Thymus (tissue), 11 donors: ENCODE measurements around the gene PPFIA3. TPM values are rescaled to one million over a fixed set of nuclear protein-coding genes. Genes with fewer than 3 reads are reported as not detected.

Experiments used
- DNase-seq, 9 donors: peaks; one replicate each; pipeline ENCODE4 v3.0.0-alpha.2; 2013; ENCODE audit warnings: low spot score in 9 of 9, low read depth in 6 of 9, missing footprints in 1 of 9
- H3K27ac ChIP-seq, 2 donors: one replicate each; pipeline ENCODE4 v1.5.1; 2013; ENCODE audit warnings: control low read depth in 1 of 2, low read depth in 1 of 2, low read length in 1 of 2, mild to moderate bottlenecking in 1 of 2, moderate library complexity in 1 of 2
- H3K27me3 ChIP-seq, 2 donors: one replicate each; pipeline ENCODE4 v1.5.1; 2013; ENCODE audit warnings: low read length in 1 of 2; ENCODE audit not compliant: control insufficient read depth in 2 of 2, insufficient read depth in 1 of 2
- H3K36me3 ChIP-seq, 2 donors: one replicate each; pipeline ENCODE4 v1.5.1; 2013; ENCODE audit warnings: low read length in 1 of 2, mild to moderate bottlenecking in 1 of 2, moderate library complexity in 1 of 2; ENCODE audit not compliant: control insufficient read depth in 2 of 2, insufficient read depth in 2 of 2
- H3K4me1 ChIP-seq, 2 donors: one replicate each; pipeline ENCODE4 v1.5.1; 2013; ENCODE audit warnings: low read length in 2 of 2; ENCODE audit not compliant: control insufficient read depth in 2 of 2, insufficient read depth in 2 of 2
- H3K4me3 ChIP-seq, 2 donors: one replicate each; pipeline ENCODE4 v1.5.1; 2013; ENCODE audit warnings: low read length in 2 of 2, control low read depth in 1 of 2, mild to moderate bottlenecking in 1 of 2
- H3K9me3 ChIP-seq, 2 donors: one replicate each; pipeline ENCODE4 v1.5.1; 2013; ENCODE audit warnings: low read length in 1 of 2, mild to moderate bottlenecking in 1 of 2; ENCODE audit not compliant: control insufficient read depth in 2 of 2, insufficient read depth in 1 of 2
- WGBS: extraction: QIAGEN DNeasy Blood & Tissue Kit; methylation state at CpG from one replicate; pipeline ENCODE4 v1.1.7; 2013; 5-methylcytosine and 5-hydroxymethylcytosine counted together
- polyA plus RNA-seq: library from polyadenylated mRNA; stranded (reverse); fragments of 200-250 nt; gene quantifications from one replicate; pipeline ENCODE4 v1.2.3, GENCODE V29; 2013
- total RNA-seq: library from RNA; stranded (reverse); fragments of 120-200 nt; gene quantifications from one replicate; pipeline ENCODE4 v1.2.4, GENCODE V29; 2013
- donor health status: healthy.

Gene PPFIA3
- total and polyA plus RNA-seq, 2 donors, result 7.0 to 14.1 TPM

DNA sequence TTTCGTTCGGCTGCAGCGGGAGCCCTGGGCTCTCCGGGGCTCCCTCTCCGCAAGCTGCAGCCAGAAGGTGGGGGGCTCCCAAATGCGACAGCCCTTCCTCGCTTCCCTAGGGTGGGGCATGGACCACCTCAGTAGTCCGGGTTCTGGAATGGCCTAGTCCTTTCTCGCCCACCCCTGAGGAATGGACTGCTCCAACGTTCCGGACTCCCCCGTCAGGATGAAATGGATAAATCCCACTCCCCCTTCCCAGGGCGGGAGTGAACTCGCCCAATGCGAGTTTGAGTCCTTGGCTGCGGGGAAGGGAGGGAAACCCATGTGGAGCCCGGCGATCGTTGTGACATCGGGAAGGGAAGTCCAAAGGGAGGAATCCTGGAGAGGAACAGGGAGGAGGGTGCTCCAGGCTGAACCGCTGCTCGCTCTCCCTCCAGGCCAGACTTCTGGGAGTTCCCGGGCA lies 30.3 kb downstream of the PPFIA3 start:
- H3K4me1 ChIP-seq, result peaks cover 2 to 27% of the 10 kb centered on the region in 2 donors
- H3K27ac ChIP-seq, result peak overlapping the region; percentile 6 to 58
- H3K4me3 ChIP-seq, result peak overlapping the region; percentile 23 to 40
- 2% methylated on average over 23 of the region's 23 CpGs for WGBS
- DNase-seq, result no peak
- H3K27me3 ChIP-seq, result peaks cover 43 to 95% of the 10 kb centered on the region in 2 donors
- no peaks in the 10 kb centered on the region for H3K36me3 ChIP-seq
- peaks cover 4 to 13% of the 10 kb centered on the region in 2 donors for H3K9me3 ChIP-seq

DNA sequence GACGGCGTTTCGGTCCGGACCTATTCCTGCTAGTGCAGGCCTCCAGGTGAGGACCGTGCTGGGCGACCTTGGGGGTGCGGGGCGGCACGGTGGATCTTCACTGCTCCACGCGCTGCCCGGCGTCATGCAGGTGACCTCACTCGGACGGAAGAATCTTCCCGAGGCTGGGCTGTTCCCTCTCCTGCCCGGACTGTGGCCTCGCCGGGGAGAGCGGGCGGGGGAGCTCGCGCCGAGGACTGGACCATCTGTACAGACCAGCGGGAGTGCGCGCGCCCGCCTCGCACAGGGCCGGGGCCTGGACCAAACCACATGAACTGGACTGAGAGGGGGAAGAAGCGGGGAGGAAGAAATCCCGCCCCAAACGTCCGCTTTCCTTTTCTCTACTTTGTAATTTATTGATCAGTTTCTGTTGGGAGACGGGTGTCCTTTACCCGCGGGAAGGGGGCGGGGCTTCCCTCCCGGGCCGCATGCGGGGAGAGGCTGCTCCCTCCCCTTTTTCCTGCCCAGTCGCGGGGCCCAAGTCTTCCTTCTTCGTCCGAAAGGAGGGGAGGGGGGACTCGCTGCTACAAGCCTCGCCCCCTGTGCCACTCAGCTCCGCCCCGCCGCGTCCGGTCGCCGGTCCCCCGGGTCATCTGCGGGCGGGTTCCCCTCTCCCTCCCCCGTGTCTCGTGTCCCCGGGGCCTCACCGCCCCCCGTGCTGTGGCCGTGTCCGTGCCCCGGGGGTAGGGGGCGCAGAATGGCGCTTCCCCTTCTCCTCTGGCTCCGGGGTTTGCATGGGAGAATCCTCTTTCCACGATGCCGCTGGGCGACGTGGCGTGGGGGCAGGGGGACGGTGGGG lies 31.0 kb downstream of the PPFIA3 start:
- WGBS, result 1% methylated on average over 75 of the region's 75 CpGs
- no peak for DNase-seq
- Histone ChIP-seq H3K4me3 (peak overlapping the region; percentile 23 to 40), H3K27ac (peak overlapping the region in 1 of 2 donors; percentile 31), H3K4me1 (peaks cover 2 to 27% of the 10 kb centered on the region in 2 donors), H3K36me3 (no peaks in the 10 kb centered on the region), H3K9me3 (peaks cover 4 to 13% of the 10 kb centered on the region in 2 donors), H3K27me3 (peaks cover 43 to 98% of the 10 kb centered on the region in 2 donors)

GRCh38 chr19:49150944-49151243 lies 31.6 kb downstream of the PPFIA3 start:
- Histone ChIP-seq H3K27me3 (peaks cover 46 to 99% of the 10 kb centered on the region in 2 donors), H3K9me3 (peaks cover 4 to 13% of the 10 kb centered on the region in 2 donors), H3K4me1 (peaks cover 2 to 23% of the 10 kb centered on the region in 2 donors), H3K36me3 (no peaks in the 10 kb centered on the region), H3K27ac (no peak overlapping the region), H3K4me3 (peak overlapping the region; percentile 23 to 40)
- no peak for DNase-seq
- WGBS, result 10% methylated on average over 16 of the region's 16 CpGs

GRCh38 chr19:49151267-49152118 lies 32.1 kb downstream of the PPFIA3 start:
- H3K36me3 ChIP-seq, result no peaks in the 10 kb centered on the region

DNA sequence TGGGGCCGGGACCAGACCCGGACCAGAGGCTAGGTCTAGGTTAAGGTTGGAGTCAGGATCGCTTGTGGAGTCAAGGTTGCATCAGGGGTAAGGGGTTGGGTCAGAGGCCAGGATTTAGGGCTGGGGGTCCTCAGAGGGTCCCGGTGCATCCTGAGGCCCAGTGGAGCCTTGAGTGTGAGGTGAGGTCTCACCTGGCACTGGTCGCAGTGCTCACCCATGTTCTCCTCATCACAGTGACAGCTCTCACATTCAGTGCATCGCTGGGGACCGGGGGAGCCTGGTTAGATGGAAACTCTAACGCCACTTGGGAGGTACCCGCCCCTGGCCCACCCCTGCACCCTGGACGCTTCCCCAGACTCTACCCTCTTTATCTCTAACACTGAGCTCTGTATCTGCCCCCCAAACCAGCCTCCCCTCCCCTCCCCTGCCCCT lies 32.8 kb downstream of the PPFIA3 start:
- Histone ChIP-seq H3K36me3 (no peaks in the 10 kb centered on the region), H3K4me3 (no peak overlapping the region), H3K27me3 (peaks cover 46 to 98% of the 10 kb centered on the region in 2 donors), H3K27ac (no peak overlapping the region), H3K4me1 (peaks cover 2 to 23% of the 10 kb centered on the region in 2 donors), H3K9me3 (peaks cover 4 to 13% of the 10 kb centered on the region in 2 donors)
- DNase-seq, result no peak
- WGBS, result 29% methylated on average over 10 of the region's 10 CpGs

More at GRCh38 chr19:49151267-49152118, 32.1 kb downstream of the PPFIA3 start:
- Histone ChIP-seq H3K4me1 (peaks cover 2 to 23% of the 10 kb centered on the region in 2 donors), H3K4me3 (no peak overlapping the region), H3K27ac (no peak overlapping the region), H3K9me3 (peaks cover 4 to 13% of the 10 kb centered on the region in 2 donors), H3K27me3 (peaks cover 46 to 99% of the 10 kb centered on the region in 2 donors)
- no peak for DNase-seq
- 18% methylated on average over 45 of the region's 45 CpGs for WGBS

DNA sequence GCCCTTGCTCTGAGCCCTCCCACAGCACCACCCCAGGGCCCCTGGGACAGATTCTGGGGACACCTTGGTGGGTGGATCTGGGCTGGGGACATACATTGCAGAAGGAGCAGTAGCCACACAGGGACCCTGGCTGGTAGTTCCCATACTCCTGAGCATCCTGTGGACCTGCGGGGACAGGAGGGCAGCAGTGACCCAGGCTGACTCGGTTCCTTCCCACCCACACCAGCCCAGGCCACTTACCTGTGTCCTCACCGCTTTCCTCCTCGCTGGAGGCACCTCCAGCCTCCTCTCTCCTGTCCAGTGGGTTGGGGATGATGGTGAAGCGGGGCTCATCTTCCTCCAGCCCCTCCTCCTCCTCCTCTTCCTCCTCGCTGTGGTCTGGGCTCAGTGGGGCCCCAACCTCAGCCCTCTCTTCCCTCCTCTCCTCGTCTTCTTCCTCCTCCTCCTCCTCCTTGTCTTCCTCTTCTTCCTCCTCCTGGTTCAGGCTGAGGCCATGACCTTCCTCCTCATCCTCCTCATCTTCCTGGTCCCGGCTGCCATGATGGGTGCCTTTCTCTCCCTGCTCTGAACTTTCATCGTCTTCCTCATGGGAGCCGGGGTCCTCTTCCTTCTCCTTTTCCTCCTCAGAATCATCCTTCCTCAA lies 33.9 kb downstream of the PPFIA3 start:
- H3K36me3 ChIP-seq, result no peaks in the 10 kb centered on the region
- WGBS, result 90% methylated on average over 10 of the region's 10 CpGs
- no peak for DNase-seq
- H3K4me1 ChIP-seq, result peaks cover 2 to 26% of the 10 kb centered on the region in 2 donors
- H3K4me3 ChIP-seq, result no peak overlapping the region
- H3K9me3 ChIP-seq, result peaks cover 5 to 13% of the 10 kb centered on the region in 2 donors
- no peak overlapping the region for H3K27ac ChIP-seq
- H3K27me3 ChIP-seq, result peaks cover 48 to 98% of the 10 kb centered on the region in 2 donors

DNA sequence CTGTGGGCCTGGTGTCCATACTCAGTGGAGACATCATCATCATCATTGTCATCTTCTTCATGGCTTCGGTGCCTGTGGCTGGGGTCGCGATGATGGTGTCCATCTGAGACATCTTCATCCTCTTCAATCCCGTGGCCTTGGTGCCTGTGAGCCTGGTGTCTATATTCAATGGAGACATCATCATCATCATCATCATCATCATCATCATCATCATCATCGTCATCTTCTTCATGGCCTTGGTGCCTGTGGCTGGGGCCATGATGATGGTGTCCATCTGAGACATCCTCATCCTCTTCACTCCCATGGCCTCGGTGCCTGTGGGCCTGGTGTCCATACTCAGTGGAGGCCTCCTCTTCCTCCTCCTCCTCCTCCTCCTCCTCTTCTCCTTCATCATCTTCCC lies 34.9 kb downstream of the PPFIA3 start:
- no peaks in the 10 kb centered on the region for H3K36me3 ChIP-seq
- no peak overlapping the region for H3K27ac ChIP-seq
- H3K9me3 ChIP-seq, result peaks cover 5 to 13% of the 10 kb centered on the region in 2 donors
- WGBS, result 98% methylated on average over 6 of the region's 6 CpGs
- no peak for DNase-seq
- peaks cover 2 to 24% of the 10 kb centered on the region in 2 donors for H3K4me1 ChIP-seq
- no peak overlapping the region for H3K4me3 ChIP-seq
- H3K27me3 ChIP-seq, result peaks cover 47 to 96% of the 10 kb centered on the region in 2 donors

GRCh38 chr19:49155005-49155819 lies 35.9 kb downstream of the PPFIA3 start, which contains the start of gene HRC:
TSS of gene HRC (minus strand) at chr19:49155396. CDS start at chr19:49155237, 159 bp downstream.
- no peak for DNase-seq
- H3K4me1 ChIP-seq, result peaks cover 2 to 15% of the 10 kb centered on the region in 2 donors
- no peak within 1 kb of the TSS for H3K4me3 ChIP-seq
- H3K27me3 ChIP-seq, result peaks cover 42 to 94% of the 10 kb centered on the region in 2 donors
- no peak within 1 kb of the TSS for H3K27ac ChIP-seq
- WGBS, result 74% methylated on average over 19 of the region's 19 CpGs
- H3K9me3 ChIP-seq, result peaks cover 5 to 8% of the 10 kb centered on the region in 2 donors
- no peaks in the 10 kb centered on the region for H3K36me3 ChIP-seq
